NCI-H526 treated with DMSO at 0.1 percent for 48 hours (cell line): Measurements from ENCODE around the gene IL17RA.
A peak's percentile ranks its signal among the peaks of the same experiment; 100 is the strongest.

ENCODE experiments used
- DNase-seq: peaks from one replicate; lab custom pipeline; 2025; lab: John Stamatoyannopoulos, UW

IL17RA gene

GRCh38 chr22:17157714-17158113 is 72.9 kb downstream of the IL17RA start:
- DNase-seq: no peak

GRCh38 chr22:17158176-17158567 is 73.4 kb downstream of the IL17RA start:
- no peak for DNase-seq

GRCh38 chr22:17158568-17159503 is 74.0 kb downstream of the IL17RA start, which contains the start of gene HDHD5:
Gene HDHD5 (minus strand): TSS chr22:17159277. CDS start chr22:17159251, 26 bp downstream.
- peak; percentile 64 for DNase-seq

GRCh38 chr22:17159504-17159951 is 74.7 kb downstream of the IL17RA start:
- DNase-seq: no peak

GRCh38 chr22:17161991-17162390 is 77.2 kb downstream of the IL17RA start:
- DNase-seq: no peak

GRCh38 chr22:17162731-17163130 is 77.9 kb downstream of the IL17RA start:
- DNase-seq: no peak

- DNase-seq: no peak
Observed at GRCh38 chr22:17164392-17165024, 79.7 kb downstream of the IL17RA start.
